Right atrium auricular region (tissue), 2 donors: ENCODE results near the gene AKT1. TPM values are rescaled to one million over a fixed set of nuclear protein-coding genes. Genes with fewer than 3 reads are reported as not detected.

Experiments used
- DNase-seq: peaks from one replicate; pipeline ENCODE4 v3.0.0-alpha.2; 2019; ENCODE audit warnings: low spot score
- H3K27ac ChIP-seq, 2 donors: fragments of 200-600 bp; sonication (generic); 1 replicate in 1 of 2; 2 replicates in 1 of 2; pipeline ENCODE4 v1.5.1; 2016 to 2019
- H3K27me3 ChIP-seq, 2 donors: fragments of 200-600 bp; sonication (generic); one replicate each; pipeline versions ENCODE4 v1.5.1 to v1.6.0; 2017 to 2019
- H3K36me3 ChIP-seq: fragments of 200-600 bp; sonication (generic); one replicate; pipeline ENCODE4 v1.5.1; 2016
- H3K4me1 ChIP-seq, 2 donors: fragments of 200-600 bp; sonication (generic); one replicate each; pipeline versions ENCODE4 v1.5.1 to v1.6.0; 2017 to 2019
- H3K4me3 ChIP-seq, 2 donors: fragments of 200-600 bp; sonication (generic); 1 replicate in 1 of 2; 2 replicates in 1 of 2; pipeline ENCODE4 v1.5.1; 2017 to 2019; ENCODE audit warnings: mild to moderate bottlenecking in 1 of 2, moderate library complexity in 1 of 2
- H3K9me3 ChIP-seq, 2 donors: fragments of 200-600 bp; sonication (generic); one replicate each; pipeline ENCODE4 v1.5.1; 2019
- total RNA-seq, 2 donors: library from RNA; depleted of rRNA; stranded (reverse); fragments of >200 nt; gene quantifications; one replicate each; pipeline ENCODE4 v1.1.0, GENCODE V29; 2016
- TF ChIP-seq, protein P1 (sequence below), 2 donors: fragments of 200-600 bp; sonication (generic); IDR thresholded peaks; one replicate each; pipeline ENCODE4 v1.5.1; 2019; ENCODE audit warnings: antibody characterized with exemption in 2 of 2

AKT1 gene
- total RNA-seq, 2 donors from 2014 or later, result 77.7 to 93.8 TPM

DNA sequence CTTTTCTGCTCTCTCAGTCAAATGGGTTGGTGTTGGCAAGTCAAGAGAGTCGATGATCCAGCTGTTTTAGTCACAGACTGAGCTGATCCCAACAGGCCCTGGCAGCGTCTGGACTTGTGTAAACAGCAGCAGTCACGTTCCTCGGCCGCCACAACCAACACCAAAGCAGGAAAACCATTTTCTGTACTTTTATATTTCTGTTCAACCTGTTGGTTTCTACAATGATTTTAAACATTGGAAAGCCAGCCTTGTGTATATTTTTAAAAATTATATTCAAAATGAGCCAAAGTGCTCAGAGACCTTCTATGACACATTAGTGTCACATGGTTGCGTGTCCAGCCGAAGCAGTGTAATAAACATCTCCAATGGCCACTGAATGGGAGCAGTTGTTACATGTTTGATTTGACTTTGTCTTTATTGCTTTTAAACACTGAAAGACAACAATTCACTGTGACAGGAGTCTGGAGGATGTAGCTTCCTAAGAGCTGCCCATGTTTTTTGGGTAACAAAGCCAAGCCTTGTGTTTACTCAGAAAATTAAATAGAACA, 48.5 kb downstream of the AKT1 start:
- Histone ChIP-seq H3K27ac (peak overlapping the region; percentile 46 to 48), H3K27me3 (no peaks in the 10 kb centered on the region), H3K4me3 (no peak overlapping the region), H3K4me1 (peaks cover 0 to 3% of the 10 kb centered on the region in 2 donors), H3K9me3 (no peaks in the 10 kb centered on the region), H3K36me3 (peaks cover 28% of the 10 kb centered on the region)
- TF ChIP-seq, protein P1, sequence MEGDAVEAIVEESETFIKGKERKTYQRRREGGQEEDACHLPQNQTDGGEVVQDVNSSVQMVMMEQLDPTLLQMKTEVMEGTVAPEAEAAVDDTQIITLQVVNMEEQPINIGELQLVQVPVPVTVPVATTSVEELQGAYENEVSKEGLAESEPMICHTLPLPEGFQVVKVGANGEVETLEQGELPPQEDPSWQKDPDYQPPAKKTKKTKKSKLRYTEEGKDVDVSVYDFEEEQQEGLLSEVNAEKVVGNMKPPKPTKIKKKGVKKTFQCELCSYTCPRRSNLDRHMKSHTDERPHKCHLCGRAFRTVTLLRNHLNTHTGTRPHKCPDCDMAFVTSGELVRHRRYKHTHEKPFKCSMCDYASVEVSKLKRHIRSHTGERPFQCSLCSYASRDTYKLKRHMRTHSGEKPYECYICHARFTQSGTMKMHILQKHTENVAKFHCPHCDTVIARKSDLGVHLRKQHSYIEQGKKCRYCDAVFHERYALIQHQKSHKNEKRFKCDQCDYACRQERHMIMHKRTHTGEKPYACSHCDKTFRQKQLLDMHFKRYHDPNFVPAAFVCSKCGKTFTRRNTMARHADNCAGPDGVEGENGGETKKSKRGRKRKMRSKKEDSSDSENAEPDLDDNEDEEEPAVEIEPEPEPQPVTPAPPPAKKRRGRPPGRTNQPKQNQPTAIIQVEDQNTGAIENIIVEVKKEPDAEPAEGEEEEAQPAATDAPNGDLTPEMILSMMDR (IDR thresholded peaks at IDR 0.05), result no peak
- no peak for DNase-seq

DNA sequence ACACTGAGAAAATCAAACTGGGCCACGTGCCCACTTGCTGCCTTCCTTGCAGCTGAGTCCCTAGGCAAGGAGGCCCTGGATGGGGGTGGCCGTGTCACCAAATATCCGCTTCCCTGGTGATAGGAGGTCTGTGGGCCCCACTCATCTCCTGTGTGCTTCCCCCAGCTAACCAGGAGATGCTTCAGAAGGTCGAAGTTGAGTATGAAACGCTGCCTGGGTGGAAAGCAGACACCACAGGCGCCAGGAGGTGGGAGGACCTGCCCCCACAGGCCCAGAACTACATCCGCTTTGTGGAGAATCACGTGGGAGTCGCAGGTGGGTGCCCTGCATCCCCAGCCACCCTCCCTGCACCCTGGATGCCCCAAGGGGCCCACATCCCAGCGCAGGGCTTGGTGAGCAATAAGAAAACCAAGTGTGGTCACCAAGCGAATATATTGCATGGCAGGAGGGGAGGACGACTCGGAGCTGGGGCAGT, 49.4 kb downstream of the AKT1 start:
- TF ChIP-seq, protein P1 (IDR thresholded peaks at IDR 0.05), result no peak
- no peak for DNase-seq
- no peaks in the 10 kb centered on the region for H3K27me3 ChIP-seq
- no peaks in the 10 kb centered on the region for H3K4me1 ChIP-seq
- no peak overlapping the region for H3K4me3 ChIP-seq
- H3K9me3 ChIP-seq, result no peaks in the 10 kb centered on the region
- H3K36me3 ChIP-seq, result peaks cover 28% of the 10 kb centered on the region
- H3K27ac ChIP-seq, result peak overlapping the region; percentile 46 to 48

DNA sequence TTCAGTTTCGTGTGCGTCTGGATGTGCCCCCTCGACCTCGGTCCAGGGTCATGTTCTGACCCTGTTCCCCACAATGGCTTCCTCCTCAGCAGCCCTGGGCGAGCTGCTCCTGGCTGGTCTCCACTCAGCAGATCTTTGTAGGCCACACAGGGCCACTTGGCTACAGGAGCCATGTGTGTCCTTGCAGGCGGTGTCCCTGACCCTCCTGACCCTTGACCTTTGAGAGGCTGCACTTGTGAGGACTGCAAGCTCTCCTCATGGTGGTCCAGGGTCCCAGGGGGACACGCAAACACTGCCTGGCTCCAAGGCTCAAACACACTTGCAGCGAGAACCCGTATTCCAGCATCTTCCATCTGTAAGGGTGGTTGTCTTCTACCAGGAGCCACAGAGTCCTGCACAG, 50.1 kb downstream of the AKT1 start:
- TF ChIP-seq, protein P1 (IDR thresholded peaks at IDR 0.05), result no peak
- H3K4me3 ChIP-seq, result no peak overlapping the region
- H3K4me1 ChIP-seq, result no peaks in the 10 kb centered on the region
- H3K27ac ChIP-seq, result no peak overlapping the region
- no peak for DNase-seq
- H3K27me3 ChIP-seq, result no peaks in the 10 kb centered on the region
- peaks cover 34% of the 10 kb centered on the region for H3K36me3 ChIP-seq
- H3K9me3 ChIP-seq, result no peaks in the 10 kb centered on the region

DNA sequence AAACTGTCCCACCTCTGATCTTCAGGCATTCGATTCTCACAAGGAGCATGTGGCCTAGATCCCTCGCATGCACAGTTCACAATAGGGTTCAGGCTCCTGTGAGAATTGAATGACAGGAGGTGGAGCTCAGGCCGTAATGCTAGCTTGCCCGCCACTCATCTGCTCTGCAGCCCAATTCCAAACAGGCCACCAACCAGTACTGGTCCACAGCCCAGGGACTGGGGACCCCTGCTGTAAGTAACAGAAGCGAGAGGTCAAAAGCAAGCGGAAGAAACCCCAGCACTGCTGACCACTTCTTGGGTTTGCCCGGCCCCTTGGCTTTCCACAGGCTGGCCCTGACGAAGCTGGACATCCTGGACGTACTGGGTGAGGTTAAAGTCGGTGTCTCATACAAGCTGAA, 51.1 kb downstream of the AKT1 start:
- DNase-seq, result no peak
- no peaks in the 10 kb centered on the region for H3K27me3 ChIP-seq
- no peak overlapping the region for H3K4me3 ChIP-seq
- TF ChIP-seq, protein P1 (IDR thresholded peaks at IDR 0.05), result no peak
- no peak overlapping the region for H3K27ac ChIP-seq
- H3K36me3 ChIP-seq, result peaks cover 44% of the 10 kb centered on the region
- H3K4me1 ChIP-seq, result no peaks in the 10 kb centered on the region
- no peaks in the 10 kb centered on the region for H3K9me3 ChIP-seq

DNA sequence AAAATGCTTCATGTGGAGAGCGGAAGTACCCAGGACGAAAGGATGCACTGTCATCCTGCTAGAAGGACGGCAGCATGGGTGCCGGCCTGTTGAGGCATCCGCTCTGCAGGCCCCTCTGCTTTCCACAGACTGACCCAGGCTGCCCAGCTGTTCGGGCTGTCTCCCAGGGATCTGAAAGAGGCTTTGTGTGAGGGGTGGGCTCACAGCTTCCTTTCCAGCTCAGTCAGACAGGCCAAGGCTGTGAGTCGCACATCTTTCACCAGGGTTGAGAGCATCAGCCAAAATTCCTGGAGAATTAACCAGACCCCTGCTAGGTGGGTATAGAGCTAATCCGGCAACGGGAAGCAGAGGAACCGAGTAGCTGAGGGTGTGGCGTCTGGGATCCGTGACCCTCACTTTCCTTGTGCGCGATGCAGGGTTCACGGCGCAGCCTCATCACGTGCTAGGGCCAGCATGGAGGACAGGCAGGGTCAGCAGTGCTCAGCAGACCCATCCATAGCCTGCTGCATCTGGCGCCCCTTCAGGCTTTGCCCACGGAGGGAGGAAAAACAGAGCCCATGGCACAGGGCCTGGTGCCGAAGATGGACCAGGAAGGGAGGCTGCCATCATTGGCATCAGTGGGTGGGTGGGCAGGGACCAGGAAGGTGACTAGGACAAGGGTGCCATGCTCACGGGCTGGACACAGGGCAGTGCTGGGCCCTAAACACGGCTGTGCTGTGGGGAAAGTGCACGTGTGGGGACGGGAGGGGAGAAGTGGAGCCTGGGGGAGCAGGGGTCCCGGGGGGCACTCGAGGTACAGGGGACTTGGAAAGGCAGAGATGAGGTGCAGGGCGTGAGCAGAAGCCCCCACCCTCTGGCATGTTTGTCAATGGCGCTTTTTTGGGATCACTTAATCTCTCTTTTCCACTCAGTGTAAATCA, 51.8 kb downstream of the AKT1 start:
- no peak overlapping the region for H3K4me3 ChIP-seq
- peaks cover 49% of the 10 kb centered on the region for H3K36me3 ChIP-seq
- no peaks in the 10 kb centered on the region for H3K27me3 ChIP-seq
- no peaks in the 10 kb centered on the region for H3K4me1 ChIP-seq
- no peak for DNase-seq
- H3K27ac ChIP-seq, result no peak overlapping the region
- no peaks in the 10 kb centered on the region for H3K9me3 ChIP-seq
- TF ChIP-seq, protein P1 (IDR thresholded peaks at IDR 0.05), result no peak
